Measurements from ENCODE around the gene NF1.
"Not testable (repeated sequence)": the region's sequence is repeated elsewhere in the genome, so short reads cannot be mapped to it uniquely, and the experiment has no call there.

The NF1 gene

GRCh38 chr17:31286587-31286986, 191.8 kb downstream of the NF1 start:
- Histone ChIP-seq H3K36me3 (ENCODE audit: control insufficient read depth in 1 of 2, insufficient read depth in 2 of 2, low read length in 2 of 2) (peaks cover under 1 to 6% of the 10 kb centered on the region in 2 donors), H3K4me3 (ENCODE audit: low read depth in 1 of 2, low read length in 2 of 2) (no peak overlapping the region), H3K9me3 (ENCODE audit: control insufficient read depth in 1 of 2, low read length in 2 of 2) (no peaks in the 10 kb centered on the region), H3K4me1 (ENCODE audit: control insufficient read depth in 1 of 2, insufficient read depth in 2 of 2, low read length in 2 of 2) (no peaks in the 10 kb centered on the region), H3K27me3 (ENCODE audit: low read depth, low read length) (no peaks in the 10 kb centered on the region), H3K27ac (ENCODE audit: low read length) (no peak overlapping the region)

GRCh38 chr17:31287932-31288331, 193.2 kb downstream of the NF1 start:
- not testable (repeated sequence) for H3K9me3 ChIP-seq (ENCODE audit: control insufficient read depth in 1 of 2, low read length in 2 of 2); H3K36me3 ChIP-seq (ENCODE audit: control insufficient read depth in 1 of 2, insufficient read depth in 2 of 2, low read length in 2 of 2); H3K4me3 ChIP-seq (ENCODE audit: low read depth in 1 of 2, low read length in 2 of 2); H3K27me3 ChIP-seq (ENCODE audit: low read depth, low read length); H3K4me1 ChIP-seq (ENCODE audit: control insufficient read depth in 1 of 2, insufficient read depth in 2 of 2, low read length in 2 of 2); H3K27ac ChIP-seq (ENCODE audit: low read length)

- no peaks in the 10 kb centered on the region for H3K27me3 ChIP-seq (ENCODE audit: low read depth, low read length)
- no peaks in the 10 kb centered on the region for H3K9me3 ChIP-seq (ENCODE audit: control insufficient read depth in 1 of 2, low read length in 2 of 2)
- H3K4me1 ChIP-seq (ENCODE audit: control insufficient read depth in 1 of 2, insufficient read depth in 2 of 2, low read length in 2 of 2), result no peaks in the 10 kb centered on the region
- H3K27ac ChIP-seq (ENCODE audit: low read length), result no peak overlapping the region
- no peak overlapping the region for H3K4me3 ChIP-seq (ENCODE audit: low read depth in 1 of 2, low read length in 2 of 2)
- peaks cover 6% of the 10 kb centered on the region in 2 donors for H3K36me3 ChIP-seq (ENCODE audit: control insufficient read depth in 1 of 2, insufficient read depth in 2 of 2, low read length in 2 of 2)
These were observed 195.0 kb downstream of the NF1 start for GRCh38 chr17:31289790-31290189.

GRCh38 chr17:31291820-31292219, 197.0 kb downstream of the NF1 start:
- H3K4me3 ChIP-seq (ENCODE audit: low read depth in 1 of 2, low read length in 2 of 2), result no peak overlapping the region
- H3K27me3 ChIP-seq (ENCODE audit: low read depth, low read length), result no peaks in the 10 kb centered on the region
- no peak overlapping the region for H3K27ac ChIP-seq (ENCODE audit: low read length)
- H3K36me3 ChIP-seq (ENCODE audit: control insufficient read depth in 1 of 2, insufficient read depth in 2 of 2, low read length in 2 of 2), result peaks cover 6% of the 10 kb centered on the region in 2 donors
- no peaks in the 10 kb centered on the region for H3K4me1 ChIP-seq (ENCODE audit: control insufficient read depth in 1 of 2, insufficient read depth in 2 of 2, low read length in 2 of 2)
- H3K9me3 ChIP-seq (ENCODE audit: control insufficient read depth in 1 of 2, low read length in 2 of 2), result no peaks in the 10 kb centered on the region

- Histone ChIP-seq H3K4me3 (ENCODE audit: low read depth in 1 of 2, low read length in 2 of 2) (no peak overlapping the region), H3K4me1 (ENCODE audit: control insufficient read depth in 1 of 2, insufficient read depth in 2 of 2, low read length in 2 of 2) (no peaks in the 10 kb centered on the region), H3K27ac (ENCODE audit: low read length) (no peak overlapping the region), H3K36me3 (ENCODE audit: control insufficient read depth in 1 of 2, insufficient read depth in 2 of 2, low read length in 2 of 2) (peaks cover 0 to 6% of the 10 kb centered on the region in 2 donors), H3K9me3 (ENCODE audit: control insufficient read depth in 1 of 2, low read length in 2 of 2) (no peaks in the 10 kb centered on the region), H3K27me3 (ENCODE audit: low read depth, low read length) (no peaks in the 10 kb centered on the region)
These were observed 198.8 kb downstream of the NF1 start for GRCh38 chr17:31293581-31293980.

GRCh38 chr17:31294231-31294630, 199.5 kb downstream of the NF1 start:
- peaks cover 0 to 6% of the 10 kb centered on the region in 2 donors for H3K36me3 ChIP-seq (ENCODE audit: control insufficient read depth in 1 of 2, insufficient read depth in 2 of 2, low read length in 2 of 2)
- no peak overlapping the region for H3K27ac ChIP-seq (ENCODE audit: low read length)
- H3K4me3 ChIP-seq (ENCODE audit: low read depth in 1 of 2, low read length in 2 of 2), result no peak overlapping the region

GRCh38 chr17:31294820-31295488, 200.2 kb downstream of the NF1 start:
- Histone ChIP-seq H3K36me3 (ENCODE audit: control insufficient read depth in 1 of 2, insufficient read depth in 2 of 2, low read length in 2 of 2) (peaks cover 0 to 6% of the 10 kb centered on the region in 2 donors), H3K4me3 (ENCODE audit: low read depth in 1 of 2, low read length in 2 of 2) (no peak overlapping the region), H3K27me3 (ENCODE audit: low read depth, low read length) (no peaks in the 10 kb centered on the region), H3K27ac (ENCODE audit: low read length) (no peak overlapping the region), H3K4me1 (ENCODE audit: control insufficient read depth in 1 of 2, insufficient read depth in 2 of 2, low read length in 2 of 2) (no peaks in the 10 kb centered on the region), H3K9me3 (ENCODE audit: control insufficient read depth in 1 of 2, low read length in 2 of 2) (no peaks in the 10 kb centered on the region)

More at GRCh38 chr17:31294231-31294630, 199.5 kb downstream of the NF1 start:
- Histone ChIP-seq H3K4me1 (ENCODE audit: control insufficient read depth in 1 of 2, insufficient read depth in 2 of 2, low read length in 2 of 2) (no peaks in the 10 kb centered on the region), H3K27me3 (ENCODE audit: low read depth, low read length) (no peaks in the 10 kb centered on the region), H3K9me3 (ENCODE audit: control insufficient read depth in 1 of 2, low read length in 2 of 2) (no peaks in the 10 kb centered on the region)

- Histone ChIP-seq H3K27me3 (ENCODE audit: low read depth, low read length) (no peaks in the 10 kb centered on the region), H3K9me3 (ENCODE audit: control insufficient read depth in 1 of 2, low read length in 2 of 2) (no peaks in the 10 kb centered on the region), H3K27ac (ENCODE audit: low read length) (no peak overlapping the region), H3K4me3 (ENCODE audit: low read depth in 1 of 2, low read length in 2 of 2) (no peak overlapping the region), H3K4me1 (ENCODE audit: control insufficient read depth in 1 of 2, insufficient read depth in 2 of 2, low read length in 2 of 2) (no peaks in the 10 kb centered on the region), H3K36me3 (ENCODE audit: control insufficient read depth in 1 of 2, insufficient read depth in 2 of 2, low read length in 2 of 2) (peaks cover 0 to 6% of the 10 kb centered on the region in 2 donors)
These were observed 200.7 kb downstream of the NF1 start for GRCh38 chr17:31295489-31295871.

GRCh38 chr17:31296142-31296541, 201.4 kb downstream of the NF1 start:
- H3K9me3 ChIP-seq (ENCODE audit: control insufficient read depth in 1 of 2, low read length in 2 of 2), result no peaks in the 10 kb centered on the region
- no peaks in the 10 kb centered on the region for H3K4me1 ChIP-seq (ENCODE audit: control insufficient read depth in 1 of 2, insufficient read depth in 2 of 2, low read length in 2 of 2)
- no peak overlapping the region for H3K4me3 ChIP-seq (ENCODE audit: low read depth in 1 of 2, low read length in 2 of 2)
- no peak overlapping the region for H3K27ac ChIP-seq (ENCODE audit: low read length)
- H3K27me3 ChIP-seq (ENCODE audit: low read depth, low read length), result no peaks in the 10 kb centered on the region
- H3K36me3 ChIP-seq (ENCODE audit: control insufficient read depth in 1 of 2, insufficient read depth in 2 of 2, low read length in 2 of 2), result peaks cover 0 to 6% of the 10 kb centered on the region in 2 donors

GRCh38 chr17:31297090-31297489, 202.3 kb downstream of the NF1 start, which contains the start of gene OMG:
OMG (minus strand) TSS chr17:31297239; CDS start chr17:31296331, 908 bp downstream.
- H3K9me3 ChIP-seq (ENCODE audit: control insufficient read depth in 1 of 2, low read length in 2 of 2), result no peaks in the 10 kb centered on the region
- H3K27me3 ChIP-seq (ENCODE audit: low read depth, low read length), result no peaks in the 10 kb centered on the region
- H3K27ac ChIP-seq (ENCODE audit: low read length), result no peak within 1 kb of the TSS
- no peaks in the 10 kb centered on the region for H3K36me3 ChIP-seq (ENCODE audit: control insufficient read depth in 1 of 2, insufficient read depth in 2 of 2, low read length in 2 of 2)
- H3K4me3 ChIP-seq (ENCODE audit: low read depth in 1 of 2, low read length in 2 of 2), result no peak within 1 kb of the TSS
- no peaks in the 10 kb centered on the region for H3K4me1 ChIP-seq (ENCODE audit: control insufficient read depth in 1 of 2, insufficient read depth in 2 of 2, low read length in 2 of 2)

GRCh38 chr17:31299624-31300023, 204.8 kb downstream of the NF1 start:
- Histone ChIP-seq H3K4me3 (ENCODE audit: low read depth in 1 of 2, low read length in 2 of 2) (no peak overlapping the region), H3K36me3 (ENCODE audit: control insufficient read depth in 1 of 2, insufficient read depth in 2 of 2, low read length in 2 of 2) (peaks cover 0 to 11% of the 10 kb centered on the region in 2 donors), H3K4me1 (ENCODE audit: control insufficient read depth in 1 of 2, insufficient read depth in 2 of 2, low read length in 2 of 2) (no peaks in the 10 kb centered on the region), H3K9me3 (ENCODE audit: control insufficient read depth in 1 of 2, low read length in 2 of 2) (no peaks in the 10 kb centered on the region), H3K27ac (ENCODE audit: low read length) (no peak overlapping the region), H3K27me3 (ENCODE audit: low read depth, low read length) (no peaks in the 10 kb centered on the region)

GRCh38 chr17:31307640-31308039, 212.9 kb downstream of the NF1 start:
- H3K4me3 ChIP-seq (ENCODE audit: low read depth in 1 of 2, low read length in 2 of 2), result no peak overlapping the region
- H3K27me3 ChIP-seq (ENCODE audit: low read depth, low read length), result no peaks in the 10 kb centered on the region
- H3K9me3 ChIP-seq (ENCODE audit: control insufficient read depth in 1 of 2, low read length in 2 of 2), result no peaks in the 10 kb centered on the region
- no peaks in the 10 kb centered on the region for H3K4me1 ChIP-seq (ENCODE audit: control insufficient read depth in 1 of 2, insufficient read depth in 2 of 2, low read length in 2 of 2)
- H3K27ac ChIP-seq (ENCODE audit: low read length), result no peak overlapping the region
- H3K36me3 ChIP-seq (ENCODE audit: control insufficient read depth in 1 of 2, insufficient read depth in 2 of 2, low read length in 2 of 2), result peaks cover 0 to 11% of the 10 kb centered on the region in 2 donors
